OCI-LY7 (cell line): ENCODE measurements around the gene PGC. TPM values are rescaled to one million over a fixed set of nuclear protein-coding genes. Genes with fewer than 3 reads are reported as not detected.

ENCODE experiments used
- BruUV-seq: library from RNA; stranded (reverse); fragments of 400-500 nt; replicated peaks from 2 replicates; lab custom pipeline; 2021; lab: Mats Ljungman, UMichigan
- CTCF ChIA-PET: fragments of 300-600 bp; sonication (Branson Sonifier 250); formaldehyde crosslinking; loops from one replicate; lab custom pipeline; 2022; ENCODE audit warnings: antibody characterized with exemption; ENCODE audit not compliant: unreplicated experiment; lab: Charles Lee
- POLR2A ChIA-PET: fragments of 300-600 bp; sonication (Branson Sonifier 250); formaldehyde crosslinking; loops from one replicate; lab custom pipeline; 2022; ENCODE audit warnings: antibody characterized with exemption; lab: Charles Lee
- DNase-seq: peaks from one replicate; pipeline ENCODE4 v3.0.0-alpha.2; 2015; ENCODE audit warnings: low spot score
- H2AFZ ChIP-seq: fragments of 200-600 bp; sonication (generic), shearing (Covaris generic); 2 replicates; pipeline ENCODE4 v1.6.1; 2014; ENCODE audit warnings: mild to moderate bottlenecking, antibody characterized with exemption, low read length, moderate library complexity
- H3K27ac ChIP-seq: fragments of 200-600 bp; sonication (generic); 2 replicates; pipeline ENCODE4 v1.5.1; 2014; ENCODE audit warnings: mixed run types, low read depth, mild to moderate bottlenecking, moderate library complexity, low read length, inconsistent platforms; ENCODE audit not compliant: poor library complexity, severe bottlenecking
- H3K36me3 ChIP-seq: fragments of 200-600 bp; sonication (generic); 2 replicates; pipeline ENCODE4 v1.6.1; 2014; ENCODE audit warnings: mild to moderate bottlenecking, antibody characterized with exemption, low read length, moderate library complexity, mixed read lengths; ENCODE audit not compliant: insufficient read depth
- H3K4me1 ChIP-seq: fragments of 200-600 bp; sonication (generic); 2 replicates; pipeline ENCODE4 v1.5.1; 2014; ENCODE audit warnings: mild to moderate bottlenecking, low read length; ENCODE audit not compliant: insufficient read depth, poor library complexity, severe bottlenecking
- H3K4me2 ChIP-seq: fragments of 200-600 bp; sonication (generic); 2 replicates; pipeline ENCODE4 v1.6.1; 2014; ENCODE audit warnings: mild to moderate bottlenecking, low read length
- H3K4me3 ChIP-seq: fragments of 200-600 bp; sonication (generic); 2 replicates; pipeline ENCODE4 v1.5.1; 2014; ENCODE audit warnings: mild to moderate bottlenecking, low read depth, low read length; ENCODE audit not compliant: poor library complexity, severe bottlenecking
- H3K79me2 ChIP-seq: fragments of 200-600 bp; sonication (generic); 2 replicates; pipeline ENCODE4 v1.6.1; 2016; ENCODE audit warnings: low read depth, mild to moderate bottlenecking, low read length, moderate library complexity, mixed read lengths; ENCODE audit not compliant: insufficient read depth
- H3K9me2 ChIP-seq: fragments of 200-600 bp; sonication (generic); 2 replicates; pipeline ENCODE4 v1.6.1; 2016; ENCODE audit warnings: mild to moderate bottlenecking, low read length, mixed read lengths; ENCODE audit not compliant: insufficient read depth
- H3K9me3 ChIP-seq: fragments of 200-600 bp; sonication (generic); 2 replicates; pipeline ENCODE4 v1.6.1; 2014; ENCODE audit warnings: mild to moderate bottlenecking, mixed run types, low read length, mixed read lengths
- H4K20me1 ChIP-seq: fragments of 200-600 bp; sonication (generic); 2 replicates; pipeline ENCODE4 v1.6.1; 2014; ENCODE audit warnings: mild to moderate bottlenecking, antibody characterized with exemption, low read length, moderate library complexity, mixed read lengths; ENCODE audit not compliant: insufficient read depth
- EZH2phosphoT487 ChIP-seq: fragments of 200-600 bp; sonication (generic); IDR thresholded peaks from 2 replicates; pipeline ENCODE4 v1.6.1; 2018; ENCODE audit warnings: low read depth, borderline replicate concordance, mild to moderate bottlenecking, mixed run types, antibody characterized with exemption, low read length, moderate library complexity, mixed read lengths
- intact Hi-C: fragments of 100-400 bp; cut with micrococcal nuclease; formaldehyde crosslinking; loops from one replicate; pipeline ENCODE4 v1.10.0; 2022; ENCODE audit not compliant: unreplicated experiment
- total RNA-seq, 2 experiments: library from RNA; depleted of rRNA in 1 of 2; stranded (reverse); fragments of >200 nt in 1 of 2; shearing (Covaris generic) in 1 of 2; gene quantifications; 2 replicates each; pipeline ENCODE4 v1.2.3, GENCODE V29; 2014 to 2022
- TF ChIP-seq, protein P1 (sequence below): fragments of 200-600 bp; sonication (generic); conservative IDR thresholded peaks from 2 replicates; pipeline ENCODE4 v1.5.1; 2014; ENCODE audit warnings: mild to moderate bottlenecking, antibody characterized with exemption, low read length, moderate library complexity, mixed read lengths

Gene PGC
- total RNA-seq, 2 experiments from 2014 or later, result not detected

DNA sequence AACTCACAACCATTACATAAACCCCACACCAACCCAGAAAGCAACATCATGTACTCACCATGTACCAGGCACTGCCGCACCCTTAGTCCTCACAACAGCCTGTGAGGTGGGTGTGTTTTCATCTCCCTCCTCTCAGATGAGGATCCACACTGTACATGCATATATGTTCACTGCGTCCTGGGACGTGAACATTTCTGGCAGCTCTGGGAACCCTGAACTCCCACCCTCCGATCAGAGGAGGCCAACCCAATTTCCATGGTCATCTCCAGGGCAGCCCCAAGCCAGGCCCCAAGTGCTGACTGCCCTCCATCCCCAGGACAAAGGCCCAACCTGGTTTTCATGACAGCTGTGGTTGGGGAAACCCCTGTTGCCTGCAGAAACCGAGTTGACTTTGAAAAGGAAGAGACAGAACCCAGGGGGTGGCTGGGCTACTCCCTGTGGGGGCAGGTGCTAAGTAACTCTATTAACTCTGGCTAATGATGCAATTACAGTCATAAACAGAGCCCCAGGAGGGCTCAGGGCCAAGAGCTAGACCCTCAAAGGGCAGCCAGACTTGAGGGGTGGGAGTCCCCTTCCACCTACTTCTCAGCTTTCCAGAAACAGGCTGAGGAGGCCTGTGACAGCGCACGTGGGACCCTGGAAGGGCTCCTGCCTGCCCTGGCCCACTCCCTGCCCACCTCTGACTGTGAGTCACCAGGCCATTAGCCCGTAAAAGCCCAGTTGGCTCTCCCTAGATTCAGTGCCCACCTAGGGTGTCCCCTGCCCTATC is 14.4 kb downstream of the PGC start:
- H4K20me1 ChIP-seq, result peaks cover 4% of the 10 kb centered on the region; the same call in 1 of the 2 replicates
- H2AFZ ChIP-seq, result no peak overlapping the region
- H3K4me1 ChIP-seq, result peaks cover 70% of the 10 kb centered on the region
- TF ChIP-seq EZH2phosphoT487, result no peak
- DNase-seq, result peak; percentile 87
- H3K4me2 ChIP-seq, result peak overlapping the region; percentile 97
- CTCF ChIA-PET, result interaction anchor here (0.5 to 3.0 kb wide), 6 partner anchors 16 to 162 kb away, joined by 3 to 41 read pairs (median 6); no protein-coding TSS in a partner anchor
- POLR2A ChIA-PET, result interaction anchor here (1.0 to 8.3 kb wide), 7 partner anchors 10 to 1052 kb away, joined by 3 to 118 read pairs (median 15); no protein-coding TSS in a partner anchor
- no peaks in the 10 kb centered on the region for H3K9me3 ChIP-seq
- BruUV-seq, result no TSS peak
- no peaks in the 10 kb centered on the region for H3K36me3 ChIP-seq
- H3K4me3 ChIP-seq, result peak overlapping the region; percentile 91
- no peaks in the 10 kb centered on the region for H3K9me2 ChIP-seq
- H3K27ac ChIP-seq, result peak overlapping the region; percentile 94
- intact Hi-C loops, result loop anchor here (1.0 to 5.0 kb wide), 5 partner anchors 26 to 720 kb away; partner anchors contain the start of genes FOXP4, NFYA, OARD1 and TRERF1
- peaks cover 59% of the 10 kb centered on the region for H3K79me2 ChIP-seq

DNA sequence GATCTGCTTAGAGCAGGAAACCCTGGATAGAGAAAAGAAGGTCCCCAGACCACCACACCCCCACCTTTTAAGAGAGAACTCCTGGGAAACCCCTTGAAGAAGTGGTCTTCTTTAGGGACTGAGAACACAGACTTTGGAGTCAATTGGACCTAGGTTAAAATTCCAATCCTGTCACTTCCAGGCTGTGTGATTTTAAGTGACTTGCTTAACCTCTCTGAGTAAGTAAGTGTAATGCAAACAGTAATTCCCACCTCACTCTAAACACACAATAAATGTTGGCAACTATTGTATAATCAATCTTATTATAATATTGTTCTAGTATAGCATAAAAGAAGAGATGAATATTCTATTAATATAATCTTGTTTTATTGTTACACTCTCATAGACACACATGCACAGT is 15.0 kb downstream of the PGC start:
- ChIA-PET CTCF (interaction anchor here (3.0 kb wide), 1 partner anchor 26 kb away, joined by 41 read pairs; no protein-coding TSS in a partner anchor), POLR2A (interaction anchor here (0.7 to 8.3 kb wide), 4 partner anchors 9 to 285 kb away, joined by 3 to 118 read pairs (median 18); no protein-coding TSS in a partner anchor)
- H2AFZ ChIP-seq, result no peak overlapping the region
- peak overlapping the region; percentile 97 for H3K4me2 ChIP-seq
- H3K9me3 ChIP-seq, result no peaks in the 10 kb centered on the region
- peaks cover 4% of the 10 kb centered on the region; the same call in 1 of the 2 replicates for H4K20me1 ChIP-seq
- BruUV-seq, result no TSS peak
- TF ChIP-seq EZH2phosphoT487, result no peak
- TF ChIP-seq, protein P1, sequence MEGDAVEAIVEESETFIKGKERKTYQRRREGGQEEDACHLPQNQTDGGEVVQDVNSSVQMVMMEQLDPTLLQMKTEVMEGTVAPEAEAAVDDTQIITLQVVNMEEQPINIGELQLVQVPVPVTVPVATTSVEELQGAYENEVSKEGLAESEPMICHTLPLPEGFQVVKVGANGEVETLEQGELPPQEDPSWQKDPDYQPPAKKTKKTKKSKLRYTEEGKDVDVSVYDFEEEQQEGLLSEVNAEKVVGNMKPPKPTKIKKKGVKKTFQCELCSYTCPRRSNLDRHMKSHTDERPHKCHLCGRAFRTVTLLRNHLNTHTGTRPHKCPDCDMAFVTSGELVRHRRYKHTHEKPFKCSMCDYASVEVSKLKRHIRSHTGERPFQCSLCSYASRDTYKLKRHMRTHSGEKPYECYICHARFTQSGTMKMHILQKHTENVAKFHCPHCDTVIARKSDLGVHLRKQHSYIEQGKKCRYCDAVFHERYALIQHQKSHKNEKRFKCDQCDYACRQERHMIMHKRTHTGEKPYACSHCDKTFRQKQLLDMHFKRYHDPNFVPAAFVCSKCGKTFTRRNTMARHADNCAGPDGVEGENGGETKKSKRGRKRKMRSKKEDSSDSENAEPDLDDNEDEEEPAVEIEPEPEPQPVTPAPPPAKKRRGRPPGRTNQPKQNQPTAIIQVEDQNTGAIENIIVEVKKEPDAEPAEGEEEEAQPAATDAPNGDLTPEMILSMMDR, result no peak
- H3K36me3 ChIP-seq, result no peaks in the 10 kb centered on the region
- no peak for DNase-seq
- H3K4me1 ChIP-seq, result peaks cover 76% of the 10 kb centered on the region
- H3K79me2 ChIP-seq, result peaks cover 60% of the 10 kb centered on the region
- H3K9me2 ChIP-seq, result no peaks in the 10 kb centered on the region
- peak overlapping the region; percentile 94 for H3K27ac ChIP-seq
- intact Hi-C loops, result loop anchor here (2.0 to 5.0 kb wide), 4 partner anchors 35 to 720 kb away; partner anchors contain the start of genes FOXP4, NFYA, OARD1 and TRERF1
- peak overlapping the region; percentile 91 for H3K4me3 ChIP-seq

DNA sequence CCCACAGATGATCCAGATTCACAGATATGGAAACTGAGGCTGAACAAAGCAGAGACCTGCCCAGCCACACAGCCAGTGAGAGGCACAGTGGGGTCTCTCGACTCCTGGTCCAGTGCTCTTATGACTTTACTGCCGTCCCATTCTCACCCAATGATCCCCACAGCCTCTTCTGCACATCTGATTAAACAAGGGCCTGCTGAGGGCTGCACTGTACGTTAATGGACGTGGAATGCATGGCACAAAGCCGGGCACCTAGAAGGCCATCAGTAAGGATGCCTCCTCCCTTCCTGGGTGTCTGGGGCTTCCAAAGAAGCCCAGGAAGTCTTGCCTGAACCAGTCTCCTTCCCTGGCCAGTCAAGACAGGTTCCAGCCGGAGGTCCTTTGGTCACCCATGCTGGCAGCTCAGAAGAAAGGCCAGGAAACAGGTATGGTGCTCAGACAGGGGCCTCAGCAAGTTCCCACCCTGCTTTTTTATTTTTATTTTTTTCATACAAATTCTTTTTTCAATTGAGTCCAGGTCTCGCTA is 15.6 kb downstream of the PGC start:
- ChIA-PET CTCF (interaction anchor here (0.8 kb wide), 1 partner anchor 14 kb away, joined by 3 read pairs; no protein-coding TSS in a partner anchor), POLR2A (interaction anchor here (0.6 to 8.3 kb wide), 5 partner anchors 12 to 315 kb away, joined by 3 to 118 read pairs (median 5); no protein-coding TSS in a partner anchor)
- Histone ChIP-seq H3K4me2 (peak overlapping the region; percentile 97), H2AFZ (no peak overlapping the region), H3K9me2 (no peaks in the 10 kb centered on the region), H4K20me1 (peaks cover 4% of the 10 kb centered on the region; the same call in 1 of the 2 replicates), H3K9me3 (no peaks in the 10 kb centered on the region), H3K36me3 (no peaks in the 10 kb centered on the region), H3K79me2 (peaks cover 63% of the 10 kb centered on the region), H3K27ac (peak overlapping the region; percentile 94), H3K4me1 (peaks cover 82% of the 10 kb centered on the region), H3K4me3 (peak overlapping the region; percentile 91)
- no peak for TF ChIP-seq EZH2phosphoT487
- TF ChIP-seq, protein P1, result no peak
- BruUV-seq, result no TSS peak
- no peak for DNase-seq
- intact Hi-C loops, result loop anchor here (1.0 to 5.0 kb wide), 5 partner anchors 8 to 721 kb away; partner anchors contain the start of genes FOXP4, NFYA, OARD1 and TRERF1
